Breast epithelium (tissue), 3 donors: ENCODE data around the gene ANKS1B.

Experiments
- POLR2A ChIP-seq: fragments of 450-650 bp; IDR thresholded peaks from one replicate; pipeline ENCODE4 v1.6.1; 2016; ENCODE audit warnings: antibody characterized with exemption, mild to moderate bottlenecking, moderate library complexity
- POLR2AphosphoS5 ChIP-seq, 3 donors: sonication (generic); formaldehyde crosslinking; IDR thresholded peaks; one replicate each; pipeline ENCODE4 v1.6.1; 2017; ENCODE audit warnings: antibody characterized with exemption in 3 of 3
- TF ChIP-seq, protein P1 (sequence below), 3 donors: fragments of 450-650 bp; IDR thresholded peaks; one replicate each; pipeline ENCODE4 v1.5.1; 2016 to 2017; ENCODE audit warnings: antibody characterized with exemption in 3 of 3, mild to moderate bottlenecking in 3 of 3, moderate library complexity in 3 of 3

- TF ChIP-seq, protein P1, sequence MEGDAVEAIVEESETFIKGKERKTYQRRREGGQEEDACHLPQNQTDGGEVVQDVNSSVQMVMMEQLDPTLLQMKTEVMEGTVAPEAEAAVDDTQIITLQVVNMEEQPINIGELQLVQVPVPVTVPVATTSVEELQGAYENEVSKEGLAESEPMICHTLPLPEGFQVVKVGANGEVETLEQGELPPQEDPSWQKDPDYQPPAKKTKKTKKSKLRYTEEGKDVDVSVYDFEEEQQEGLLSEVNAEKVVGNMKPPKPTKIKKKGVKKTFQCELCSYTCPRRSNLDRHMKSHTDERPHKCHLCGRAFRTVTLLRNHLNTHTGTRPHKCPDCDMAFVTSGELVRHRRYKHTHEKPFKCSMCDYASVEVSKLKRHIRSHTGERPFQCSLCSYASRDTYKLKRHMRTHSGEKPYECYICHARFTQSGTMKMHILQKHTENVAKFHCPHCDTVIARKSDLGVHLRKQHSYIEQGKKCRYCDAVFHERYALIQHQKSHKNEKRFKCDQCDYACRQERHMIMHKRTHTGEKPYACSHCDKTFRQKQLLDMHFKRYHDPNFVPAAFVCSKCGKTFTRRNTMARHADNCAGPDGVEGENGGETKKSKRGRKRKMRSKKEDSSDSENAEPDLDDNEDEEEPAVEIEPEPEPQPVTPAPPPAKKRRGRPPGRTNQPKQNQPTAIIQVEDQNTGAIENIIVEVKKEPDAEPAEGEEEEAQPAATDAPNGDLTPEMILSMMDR (IDR thresholded peaks at IDR 0.05), result no peak
- no peak for TF ChIP-seq POLR2AphosphoS5 (IDR thresholded peaks at IDR 0.05)
- TF ChIP-seq POLR2A, result no peak
Measured at GRCh38 chr12:98830657-98831056, 1154.1 kb downstream of the ANKS1B start.
